Lower leg skin (tissue), 3 donors: Measurements from ENCODE around the gene POLN.

Experiments
- POLR2A ChIP-seq, 2 donors: fragments of 450-650 bp; IDR thresholded peaks; one replicate each; pipeline ENCODE4 v1.6.1; 2016 to 2017; ENCODE audit warnings: antibody characterized with exemption in 2 of 2, mild to moderate bottlenecking in 1 of 2, moderate library complexity in 1 of 2
- TF ChIP-seq, protein P1 (sequence below), 3 donors: fragments of 450-650 bp; IDR thresholded peaks; one replicate each; pipeline ENCODE4 v1.5.1; 2016; ENCODE audit warnings: antibody characterized with exemption in 3 of 3, mild to moderate bottlenecking in 3 of 3, moderate library complexity in 2 of 3

DNA sequence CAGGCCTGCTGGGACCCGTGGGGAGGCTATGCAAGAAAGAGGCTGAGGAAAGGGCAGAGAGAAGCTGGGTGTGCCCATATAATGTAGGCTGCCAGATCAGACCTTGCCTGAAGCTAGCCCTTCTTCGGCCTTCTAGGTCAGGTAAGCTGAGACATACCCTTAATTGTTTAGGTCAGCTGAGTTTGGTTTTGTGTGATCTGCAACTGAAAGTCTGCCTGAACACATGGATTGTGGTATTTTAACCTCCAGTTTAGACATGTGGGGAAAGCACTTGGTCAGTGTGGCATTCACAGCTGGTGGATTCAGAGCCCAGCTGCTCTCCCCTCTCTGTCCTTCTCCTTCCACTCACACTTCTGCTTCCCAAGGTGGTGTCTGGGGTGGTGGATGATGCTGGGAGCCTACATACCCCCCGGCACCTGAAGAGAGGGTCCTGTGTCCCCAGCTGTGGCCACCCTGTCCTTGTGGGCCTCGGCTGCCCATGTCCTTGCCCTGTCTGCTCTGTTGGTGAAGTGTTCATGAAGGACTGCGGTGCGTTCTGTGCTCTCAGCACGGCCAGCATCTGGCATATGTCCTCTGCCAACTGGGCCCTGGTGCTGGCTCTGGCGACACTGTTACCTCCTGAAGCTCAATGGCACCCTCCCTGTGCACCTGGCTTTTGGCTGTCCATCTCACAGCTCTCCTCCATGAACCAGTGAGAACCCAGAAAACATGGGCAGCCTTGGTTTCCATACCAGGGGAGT lies 100.7 kb downstream of the POLN start:
- TF ChIP-seq, protein P1, sequence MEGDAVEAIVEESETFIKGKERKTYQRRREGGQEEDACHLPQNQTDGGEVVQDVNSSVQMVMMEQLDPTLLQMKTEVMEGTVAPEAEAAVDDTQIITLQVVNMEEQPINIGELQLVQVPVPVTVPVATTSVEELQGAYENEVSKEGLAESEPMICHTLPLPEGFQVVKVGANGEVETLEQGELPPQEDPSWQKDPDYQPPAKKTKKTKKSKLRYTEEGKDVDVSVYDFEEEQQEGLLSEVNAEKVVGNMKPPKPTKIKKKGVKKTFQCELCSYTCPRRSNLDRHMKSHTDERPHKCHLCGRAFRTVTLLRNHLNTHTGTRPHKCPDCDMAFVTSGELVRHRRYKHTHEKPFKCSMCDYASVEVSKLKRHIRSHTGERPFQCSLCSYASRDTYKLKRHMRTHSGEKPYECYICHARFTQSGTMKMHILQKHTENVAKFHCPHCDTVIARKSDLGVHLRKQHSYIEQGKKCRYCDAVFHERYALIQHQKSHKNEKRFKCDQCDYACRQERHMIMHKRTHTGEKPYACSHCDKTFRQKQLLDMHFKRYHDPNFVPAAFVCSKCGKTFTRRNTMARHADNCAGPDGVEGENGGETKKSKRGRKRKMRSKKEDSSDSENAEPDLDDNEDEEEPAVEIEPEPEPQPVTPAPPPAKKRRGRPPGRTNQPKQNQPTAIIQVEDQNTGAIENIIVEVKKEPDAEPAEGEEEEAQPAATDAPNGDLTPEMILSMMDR (IDR thresholded peaks at IDR 0.05) = no peak
- no peak for TF ChIP-seq POLR2A (IDR thresholded peaks at IDR 0.05)
